ENCODE data around the gene TMEM170A.

DNA sequence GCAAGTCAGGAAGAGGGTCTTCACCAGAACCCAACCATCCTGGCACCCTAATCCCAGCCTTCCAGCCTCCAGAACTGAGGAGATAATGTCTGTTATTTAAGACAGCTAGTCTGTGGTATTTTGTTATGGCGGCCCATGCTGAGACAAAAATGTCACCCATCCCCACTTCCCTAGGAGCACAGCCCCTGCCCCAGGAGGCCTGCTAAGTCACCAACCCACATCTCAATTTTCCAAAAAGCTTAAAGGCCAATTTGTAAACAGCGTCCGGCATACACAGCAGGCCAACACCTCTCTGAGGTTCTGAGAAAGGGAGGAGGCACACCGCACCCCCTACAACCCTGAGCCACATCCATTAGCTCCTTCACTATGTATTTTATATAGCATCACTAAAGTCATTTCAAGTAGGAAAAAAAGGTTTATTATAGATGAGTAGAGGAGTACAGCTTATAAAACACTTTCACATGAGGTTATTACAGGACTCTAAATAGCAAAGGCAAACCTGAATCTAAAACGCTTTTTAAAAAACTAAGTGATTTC, 6.9 kb downstream of the TMEM170A start:
- TF ChIP-seq ZNF724P (CRISPR knock-in tag; IDR thresholded peaks at IDR 0.05; ENCODE audit: borderline replicate concordance) = no peak
- no peak for TF ChIP-seq YY1 (IDR thresholded peaks at IDR 0.05; ENCODE audit: insufficient read depth, insufficient replicate concordance, low read depth, low read length)
- TF ChIP-seq ESRRA (CRISPR knock-in tag; IDR thresholded peaks at IDR 0.05; ENCODE audit: low read depth) = no peak
- TF ChIP-seq, protein P1, sequence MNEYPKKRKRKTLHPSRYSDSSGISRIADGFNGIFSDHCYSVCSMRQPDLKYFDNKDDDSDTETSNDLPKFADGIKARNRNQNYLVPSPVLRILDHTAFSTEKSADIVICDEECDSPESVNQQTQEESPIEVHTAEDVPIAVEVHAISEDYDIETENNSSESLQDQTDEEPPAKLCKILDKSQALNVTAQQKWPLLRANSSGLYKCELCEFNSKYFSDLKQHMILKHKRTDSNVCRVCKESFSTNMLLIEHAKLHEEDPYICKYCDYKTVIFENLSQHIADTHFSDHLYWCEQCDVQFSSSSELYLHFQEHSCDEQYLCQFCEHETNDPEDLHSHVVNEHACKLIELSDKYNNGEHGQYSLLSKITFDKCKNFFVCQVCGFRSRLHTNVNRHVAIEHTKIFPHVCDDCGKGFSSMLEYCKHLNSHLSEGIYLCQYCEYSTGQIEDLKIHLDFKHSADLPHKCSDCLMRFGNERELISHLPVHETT (CRISPR knock-in tag; conservative IDR thresholded peaks at IDR 0.05) = no peak
- no peak for TF ChIP-seq ZFP36 (IDR thresholded peaks at IDR 0.05; ENCODE audit: borderline replicate concordance, low read depth, low read length, partially characterized antibody)
- TF ChIP-seq FOXC1 (CRISPR knock-in tag; IDR thresholded peaks at IDR 0.05; ENCODE audit: borderline replicate concordance) = no peak
- TF ChIP-seq TAF1 (CRISPR knock-in tag; IDR thresholded peaks at IDR 0.05) = no peak
- TF ChIP-seq MED8 (CRISPR knock-in tag; IDR thresholded peaks at IDR 0.05; ENCODE audit: insufficient replicate concordance) = no peak
- TF ChIP-seq ATF2 (CRISPR knock-in tag; IDR thresholded peaks at IDR 0.05) = no peak
- no peak for TF ChIP-seq PCBP1 (IDR thresholded peaks at IDR 0.05; ENCODE audit: borderline replicate concordance, low read depth, low read length)
